GM18868 (cell line): ENCODE measurements around the gene SH2D4B.
A peak's percentile ranks its signal among the peaks of the same experiment; 100 is the strongest.

Source experiments
- ATAC-seq: cut with Tn5 transposase; IDR thresholded peaks from one replicate; pipeline ENCODE4 v1.9.1; 2021; ENCODE audit warnings: mild to moderate bottlenecking, moderate library complexity; ENCODE audit not compliant: unreplicated experiment

SH2D4B gene

DNA sequence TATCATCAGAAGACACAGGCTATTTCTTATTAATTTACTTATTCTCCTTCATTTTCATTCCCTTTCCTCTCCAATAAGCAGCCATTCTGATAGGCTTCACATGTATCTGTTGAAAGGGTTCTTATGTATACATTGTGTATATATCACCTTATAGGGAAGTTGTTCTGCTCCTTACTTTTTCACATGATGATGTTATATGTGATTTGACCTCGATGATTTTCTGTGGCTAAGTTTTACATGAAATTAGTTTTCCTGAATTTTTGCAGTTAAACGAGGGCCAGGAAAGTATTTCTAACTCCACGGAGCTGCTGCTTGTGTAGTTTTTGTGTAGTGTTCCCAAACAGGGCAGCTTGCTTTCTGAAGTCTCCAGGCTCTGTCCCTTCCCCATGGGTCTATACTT lies 84.5 kb downstream of the SH2D4B start:
- no peak for ATAC-seq

DNA sequence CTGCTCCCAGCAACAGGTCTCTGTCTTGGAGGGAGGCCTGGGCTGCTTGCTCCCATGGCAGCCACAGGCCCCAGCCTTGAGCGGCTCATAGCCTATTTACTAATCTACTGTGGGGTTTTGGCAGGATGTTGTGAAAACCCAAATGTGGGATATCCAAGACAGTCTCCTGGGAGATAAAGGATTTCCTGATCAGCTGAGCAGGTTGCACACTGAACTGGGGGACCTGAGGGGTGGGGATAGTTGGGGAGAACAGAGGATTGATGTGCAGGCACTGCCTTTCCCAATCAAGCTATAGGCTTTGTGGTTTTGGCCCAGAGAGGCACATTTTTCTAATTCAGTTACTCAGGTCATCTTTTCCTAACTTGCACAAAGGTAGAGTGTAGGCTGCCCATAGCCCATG lies 92.6 kb downstream of the SH2D4B start:
- ATAC-seq, result no peak

DNA sequence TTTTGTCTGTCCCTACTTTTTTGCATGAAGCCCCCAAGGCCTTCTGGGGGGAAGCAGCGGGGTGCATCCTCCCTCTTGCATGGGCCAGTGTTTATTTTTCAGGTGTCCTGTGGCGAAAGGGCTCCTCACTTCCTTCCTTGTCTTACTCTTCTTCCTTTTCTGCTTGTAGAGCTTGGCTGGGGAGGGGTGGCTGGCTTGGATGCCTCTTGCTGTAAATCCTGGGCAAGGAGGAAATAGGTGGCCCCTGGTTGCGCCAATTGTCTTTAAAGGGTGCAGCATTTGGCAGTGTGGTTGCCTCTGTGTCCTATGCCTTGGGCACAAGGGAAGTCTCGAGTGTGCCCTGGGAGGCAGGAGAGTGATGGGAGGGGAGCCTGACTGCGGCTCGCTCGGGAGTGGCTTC lies 95.0 kb downstream of the SH2D4B start:
- no peak for ATAC-seq

DNA sequence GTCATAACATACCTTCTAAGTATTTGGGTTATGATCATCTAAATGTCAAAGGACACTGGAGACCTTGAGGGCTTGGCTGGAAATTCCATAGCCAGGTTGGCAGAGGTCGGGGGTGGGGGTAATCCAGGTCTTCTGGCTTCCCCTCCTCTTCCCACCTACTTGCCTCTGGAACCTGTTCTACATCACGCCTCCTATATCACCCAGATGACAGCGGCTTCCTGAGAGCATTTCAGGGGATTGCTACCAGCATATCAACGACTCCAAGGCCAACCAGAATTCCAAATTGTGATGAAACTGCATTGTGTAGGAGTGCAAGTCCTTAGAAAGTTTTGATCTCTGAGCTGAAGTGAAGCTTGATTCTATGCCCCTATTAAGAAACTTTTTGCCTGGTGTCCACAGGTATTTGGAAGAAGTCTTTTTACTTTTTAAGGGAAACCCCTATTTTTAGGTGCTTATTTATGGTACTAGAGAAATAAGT lies 95.7 kb downstream of the SH2D4B start:
- no peak for ATAC-seq

DNA sequence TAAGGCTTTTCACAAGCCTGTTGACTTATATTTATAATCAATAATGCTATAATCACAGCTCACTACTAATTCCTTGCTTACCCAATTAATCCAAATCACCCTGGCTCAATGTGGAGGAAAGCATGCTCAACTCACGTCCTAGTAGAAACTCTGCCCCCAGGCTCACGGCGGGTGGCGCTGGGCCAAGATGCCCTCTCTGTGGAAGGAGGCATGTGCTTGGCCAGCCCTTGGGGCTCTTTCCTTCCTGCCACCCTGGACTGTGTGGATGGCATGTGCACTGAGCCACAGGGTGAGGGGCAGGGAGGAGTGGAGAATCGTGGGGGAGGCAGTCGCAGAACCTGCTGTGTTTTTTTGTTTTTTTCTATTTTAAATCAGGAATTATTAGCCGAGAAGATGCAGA lies 96.2 kb downstream of the SH2D4B start:
- no peak for ATAC-seq

DNA sequence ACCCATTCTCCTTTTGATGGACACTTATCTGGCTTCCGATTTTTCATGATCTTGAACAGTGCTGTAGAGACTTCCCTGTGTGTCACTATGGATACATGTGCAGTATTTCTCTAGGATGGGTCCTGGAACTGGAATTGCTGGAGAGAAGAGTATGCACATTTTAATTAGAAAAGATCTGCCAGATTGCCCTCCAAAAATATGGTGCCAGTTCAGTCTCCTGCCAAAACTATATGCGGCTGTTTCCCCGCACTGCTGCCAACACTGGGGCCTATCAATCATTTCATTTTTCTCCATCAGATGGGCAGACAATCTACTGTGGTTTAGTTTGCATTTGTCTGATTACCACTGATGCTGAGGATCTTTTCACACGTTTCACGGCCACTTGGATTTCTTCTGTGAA lies 105.0 kb downstream of the SH2D4B start:
- ATAC-seq, result no peak

DNA sequence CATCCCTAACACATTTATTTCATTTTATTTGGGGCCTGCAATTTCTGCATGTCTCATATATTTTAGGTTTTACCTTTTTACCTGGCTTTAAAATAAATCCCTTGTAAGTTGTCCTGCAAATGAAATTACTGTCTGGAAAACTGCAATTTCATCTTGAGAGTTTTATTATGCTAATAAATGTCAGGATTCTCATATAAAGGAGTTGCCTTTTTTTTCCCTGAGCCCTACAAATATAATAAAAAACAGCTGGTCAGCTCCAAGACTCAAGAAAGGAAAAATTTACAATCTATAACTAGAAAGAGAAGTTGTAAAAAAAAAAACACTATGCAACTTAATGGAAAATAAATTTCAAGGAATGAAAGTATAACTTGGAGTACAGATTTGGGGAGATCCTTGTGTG lies 108.7 kb downstream of the SH2D4B start:
- no peak for ATAC-seq

DNA sequence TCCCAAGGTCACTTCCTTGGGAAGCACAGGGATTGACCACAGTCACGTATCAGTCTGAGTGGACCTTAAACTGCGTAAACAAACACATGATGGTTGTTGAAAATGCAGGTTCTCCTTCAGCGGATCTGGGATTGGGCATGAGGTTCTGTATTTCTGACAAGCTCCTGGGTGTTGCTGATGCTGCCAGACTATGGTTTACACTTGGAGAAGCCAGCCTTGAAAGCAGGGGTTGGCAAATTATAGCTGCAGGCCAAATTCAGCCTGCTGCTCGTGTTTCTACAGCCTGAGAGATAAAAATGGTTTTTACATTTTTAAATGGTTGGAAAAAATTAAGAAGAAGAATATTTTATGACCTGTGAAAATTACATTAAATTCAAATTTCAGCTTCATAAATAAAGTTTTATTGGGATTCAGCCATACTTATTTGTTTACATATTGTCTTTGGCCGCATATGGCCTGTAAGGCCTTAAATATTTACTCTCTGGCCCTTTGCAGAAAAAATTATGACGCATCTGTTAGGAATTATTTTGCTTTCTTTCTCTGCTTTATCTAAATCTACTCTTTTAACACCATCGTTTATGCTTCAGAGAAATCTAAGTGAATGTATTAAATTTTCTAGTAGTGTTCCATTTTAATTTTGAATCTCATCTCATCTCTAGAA lies 109.6 kb downstream of the SH2D4B start:
- no peak for ATAC-seq

DNA sequence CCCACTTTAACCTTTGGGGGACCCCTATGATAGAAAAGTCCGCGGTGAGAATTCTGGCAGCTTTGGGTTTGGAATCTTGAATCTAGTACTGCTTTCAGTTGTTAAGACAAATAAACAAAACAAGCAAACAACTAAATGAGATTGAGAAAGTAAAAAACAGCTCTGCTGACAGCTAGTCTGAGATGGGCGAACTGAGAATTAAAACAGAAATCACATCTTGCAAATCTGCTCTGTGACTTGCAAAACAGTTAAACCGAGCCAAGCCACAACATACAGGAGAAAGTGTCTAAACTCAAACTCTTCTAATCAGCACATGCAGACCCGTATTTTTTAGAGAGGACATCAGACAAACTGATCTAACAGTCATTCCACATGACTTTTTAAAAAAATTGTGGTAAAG lies 110.4 kb downstream of the SH2D4B start:
- no peak for ATAC-seq

DNA sequence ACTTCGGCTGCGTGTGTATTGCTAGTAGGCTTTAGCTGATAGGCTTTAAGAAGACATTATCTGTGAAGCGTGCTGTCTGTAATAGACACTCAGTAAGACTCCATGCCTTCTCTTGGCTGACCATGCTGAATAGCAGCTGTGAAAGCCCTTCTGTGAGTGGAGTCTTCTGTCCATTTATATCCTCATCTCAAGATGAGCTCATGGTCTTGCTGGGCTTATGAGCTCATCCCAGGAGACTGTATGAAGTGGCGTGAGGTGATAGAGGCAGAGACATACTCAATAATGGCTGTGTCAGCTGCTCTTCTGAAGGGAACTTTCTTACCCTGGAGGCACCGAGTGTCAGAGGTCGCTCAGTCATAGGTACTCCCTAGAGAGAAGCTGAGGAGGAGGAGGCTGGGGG lies 111.5 kb downstream of the SH2D4B start:
- no peak for ATAC-seq

DNA sequence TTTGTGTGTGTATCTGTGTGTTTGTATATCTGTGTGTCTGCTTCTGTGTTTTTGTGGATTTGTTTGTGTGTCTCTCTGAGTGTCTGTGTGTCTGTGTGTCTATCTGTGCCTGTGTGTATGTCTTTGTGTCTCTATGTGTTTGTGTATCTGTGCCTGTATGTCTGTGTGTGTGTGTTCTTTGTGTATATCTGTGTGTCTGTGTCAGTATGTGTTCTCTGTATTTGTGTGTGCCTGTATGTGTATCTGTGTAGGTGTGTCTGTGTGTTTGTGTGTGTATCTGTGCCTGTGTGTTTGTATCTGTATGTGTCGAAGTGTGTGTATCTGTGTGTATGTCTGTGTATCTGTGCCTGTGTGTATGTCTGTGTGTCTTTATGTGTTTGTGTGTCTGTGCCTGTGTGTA lies 118.2 kb downstream of the SH2D4B start:
- no peak for ATAC-seq

DNA sequence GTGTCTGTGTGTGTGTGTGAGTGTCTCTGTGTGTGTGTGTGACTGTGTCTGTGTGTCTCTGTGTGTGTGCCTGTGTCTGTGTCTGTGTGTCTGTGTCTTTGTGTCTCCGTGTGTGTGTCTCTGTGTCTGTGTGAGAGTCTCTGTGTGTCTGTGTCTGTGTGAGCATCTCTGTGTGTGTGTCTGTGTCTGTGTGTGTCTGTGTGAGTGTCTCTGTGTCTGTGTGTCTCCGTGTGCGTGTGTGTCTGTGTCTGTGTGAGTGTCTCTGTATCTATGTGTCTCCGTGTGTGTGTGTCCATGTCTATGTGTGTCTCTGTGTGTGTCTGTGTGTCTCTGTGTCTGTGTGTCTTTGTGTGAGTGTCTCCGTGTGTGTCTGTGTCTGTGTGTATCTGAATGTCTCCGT lies 120.4 kb downstream of the SH2D4B start:
- no peak for ATAC-seq

DNA sequence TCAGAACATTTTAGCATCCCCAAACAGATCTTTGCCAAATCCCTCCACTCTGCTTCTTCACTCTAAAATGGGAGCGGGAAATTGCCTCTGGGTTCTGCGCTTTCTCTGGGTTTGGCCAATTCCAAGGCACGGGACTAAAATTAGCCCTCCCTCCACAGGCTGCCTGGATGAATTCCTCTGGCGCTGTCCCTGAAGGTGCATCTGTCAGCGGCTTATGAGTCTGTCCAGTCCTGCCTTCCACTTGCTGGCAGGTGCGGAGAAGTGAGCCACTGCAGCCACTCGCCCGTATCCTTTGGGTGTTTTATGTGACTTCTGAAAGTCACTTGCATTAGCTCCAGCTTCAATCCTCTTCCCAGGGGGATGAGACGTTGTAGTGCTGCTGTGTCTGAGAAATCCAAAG lies 121.6 kb downstream of the SH2D4B start:
- ATAC-seq, result no peak

DNA sequence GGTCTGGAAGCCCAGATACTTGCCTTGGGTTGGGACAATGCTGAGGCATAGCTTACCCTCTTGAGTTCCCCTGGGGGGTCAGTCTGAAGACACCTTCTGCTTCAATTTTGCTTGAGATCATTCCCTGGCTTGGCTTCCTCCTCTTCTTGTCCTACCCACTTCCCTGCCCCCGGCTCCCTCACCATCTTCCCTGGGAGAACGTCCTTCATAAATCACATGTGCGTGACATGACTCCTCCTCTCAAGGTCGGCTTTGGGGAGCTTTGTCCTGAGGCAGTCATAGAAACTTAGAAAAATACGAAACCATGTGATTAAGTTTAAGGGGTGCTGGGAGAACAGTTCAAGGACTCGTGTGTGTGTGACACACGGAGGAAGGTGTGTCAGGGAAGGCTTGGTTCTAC lies 122.6 kb downstream of the SH2D4B start:
- ATAC-seq, result no peak

DNA sequence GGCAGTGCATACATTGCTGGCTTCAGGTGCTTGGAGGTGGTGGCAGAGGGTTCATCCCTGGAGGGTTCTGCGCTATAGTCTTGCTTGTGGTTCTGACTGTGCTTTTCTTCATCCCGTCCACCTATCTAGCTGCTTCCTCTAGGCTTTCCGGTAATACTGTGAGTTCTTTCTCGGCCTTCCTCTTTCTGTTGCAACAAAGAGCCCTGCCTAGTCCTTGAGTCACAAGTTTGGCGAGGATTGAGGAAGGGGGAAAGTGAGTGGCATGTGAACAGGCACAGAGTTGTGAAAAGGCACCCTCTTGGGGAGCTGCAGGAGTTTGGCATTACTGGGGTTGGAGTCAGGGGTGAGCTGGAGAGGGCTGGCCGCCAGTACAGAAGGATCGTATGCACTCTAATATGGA lies 123.0 kb downstream of the SH2D4B start:
- no peak for ATAC-seq

DNA sequence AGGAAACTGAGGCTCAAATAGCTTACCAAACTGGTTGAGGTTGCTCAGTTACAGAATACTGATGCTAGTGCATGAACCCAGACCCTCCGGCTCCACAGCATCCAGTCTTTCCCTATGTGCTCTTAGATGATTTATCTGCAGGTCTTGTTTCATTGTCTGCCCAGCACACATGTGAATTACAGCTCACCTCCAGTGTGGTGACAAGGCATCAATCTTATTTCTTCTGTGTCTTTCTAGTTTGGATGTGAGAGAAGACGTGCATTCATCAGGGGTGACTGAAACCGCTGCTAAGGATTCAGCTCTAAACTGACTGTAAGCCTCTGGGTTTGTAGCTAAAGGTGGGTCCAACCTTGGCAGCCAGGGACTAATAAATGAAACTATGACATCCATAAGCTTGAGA lies 123.8 kb downstream of the SH2D4B start:
- ATAC-seq, result no peak

DNA sequence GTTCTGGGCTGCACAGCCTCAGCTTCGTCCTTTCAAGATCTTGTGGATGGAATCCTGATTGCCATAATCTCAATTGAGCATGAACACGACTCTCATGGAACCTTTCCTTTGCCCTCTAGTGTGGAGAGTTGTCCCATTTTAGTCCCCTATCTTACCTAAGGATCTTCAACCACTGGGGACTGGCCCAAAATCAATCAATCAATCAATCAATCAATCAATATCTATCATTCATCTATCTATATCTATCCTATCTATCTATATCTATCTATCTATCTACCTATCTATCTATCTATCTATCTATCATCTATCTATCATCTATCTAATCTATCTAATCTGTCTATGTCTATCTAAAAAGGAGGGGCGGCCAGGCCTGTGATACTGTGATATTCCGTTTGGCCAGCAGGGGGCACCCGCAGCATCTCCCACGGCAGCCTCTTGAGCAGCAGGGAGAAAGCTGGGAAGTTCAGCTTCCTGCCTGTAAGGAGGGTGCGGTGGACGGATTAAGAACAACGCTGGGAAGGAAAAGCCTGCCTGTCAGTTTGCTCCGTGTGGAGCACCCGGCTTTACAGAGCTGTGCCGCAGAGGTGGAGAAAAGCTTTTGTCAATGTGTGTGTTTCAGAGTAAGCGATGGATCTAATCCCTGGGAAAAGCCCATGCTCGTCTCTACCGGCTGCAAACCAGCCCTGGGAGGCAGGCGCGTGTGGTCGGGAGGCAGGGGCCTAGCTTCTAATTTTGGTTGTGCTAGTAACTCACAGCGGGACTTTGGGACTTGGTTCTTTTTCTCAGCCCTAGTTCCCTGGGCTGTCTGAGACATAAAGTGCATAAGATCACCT lies 124.9 kb downstream of the SH2D4B start:
- peak; percentile 71 for ATAC-seq

DNA sequence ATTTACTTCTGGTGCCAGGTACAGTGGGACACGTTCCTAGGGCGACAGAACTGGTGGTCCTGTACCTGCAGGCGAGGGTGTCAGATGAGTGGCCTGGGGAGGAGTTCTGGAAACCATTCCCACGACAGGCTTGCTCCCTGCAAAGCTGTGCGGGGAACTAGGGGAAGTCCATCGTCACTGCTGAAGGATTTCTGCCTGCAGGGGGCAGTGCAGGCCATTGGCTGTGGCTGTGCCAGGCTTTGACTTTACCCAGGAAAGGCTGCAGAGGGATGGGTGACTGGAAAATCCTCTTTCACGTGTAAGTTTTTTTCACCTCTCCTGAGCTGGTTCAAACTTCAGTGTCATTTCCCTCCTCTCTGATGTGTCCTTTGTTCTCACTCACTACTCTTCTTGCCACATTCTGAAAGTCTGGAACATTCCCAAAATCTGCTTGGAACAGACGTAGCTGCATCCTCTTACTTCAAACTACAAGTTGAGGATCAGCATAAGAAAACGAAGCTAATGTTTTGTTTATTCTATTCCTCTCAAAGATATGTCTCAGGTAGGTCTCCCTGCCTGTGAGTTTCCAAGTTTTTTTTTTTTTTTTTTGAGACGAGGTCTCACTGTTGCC lies 126.5 kb downstream of the SH2D4B start:
- peak; percentile 65 for ATAC-seq

DNA sequence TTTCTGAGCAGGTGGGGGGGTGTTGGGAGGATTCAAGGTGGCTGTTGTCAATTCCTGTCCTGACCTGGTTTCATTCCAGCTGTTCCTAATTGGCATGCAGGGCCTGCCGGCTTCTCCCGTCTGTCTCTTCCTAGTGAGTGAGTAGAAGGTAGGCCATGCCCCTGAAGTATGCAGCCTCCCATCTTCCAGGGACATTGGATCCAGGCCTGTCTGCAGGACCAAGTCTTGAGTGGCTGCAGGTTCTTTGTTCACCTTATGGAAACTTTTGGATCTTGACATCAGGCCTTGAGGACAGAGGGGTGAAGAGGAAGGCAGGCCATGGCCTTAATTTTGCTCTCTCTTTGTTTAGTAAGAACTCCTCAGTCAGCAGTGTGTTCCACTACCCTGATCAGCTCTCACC lies 131.8 kb downstream of the SH2D4B start:
- ATAC-seq, result no peak

DNA sequence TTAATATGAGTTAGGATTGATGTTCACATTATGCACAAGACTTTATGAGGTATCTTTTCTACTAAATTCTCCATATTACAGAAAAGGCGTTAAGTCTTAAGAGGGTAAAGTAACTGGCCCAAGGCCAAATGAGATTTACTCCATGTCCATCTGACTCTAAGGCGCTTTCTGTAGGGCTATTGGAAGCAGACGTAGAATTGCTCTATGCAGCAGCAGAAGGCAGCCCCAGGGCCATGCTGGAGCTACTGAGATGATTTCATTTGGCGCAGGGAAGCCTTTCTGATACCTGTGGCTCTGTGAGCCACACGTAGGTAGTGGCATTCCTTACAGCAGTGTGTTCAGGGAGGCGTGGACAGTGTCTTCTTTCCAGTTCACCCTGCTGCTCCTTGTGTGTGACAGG lies 133.1 kb downstream of the SH2D4B start:
- no peak for ATAC-seq

DNA sequence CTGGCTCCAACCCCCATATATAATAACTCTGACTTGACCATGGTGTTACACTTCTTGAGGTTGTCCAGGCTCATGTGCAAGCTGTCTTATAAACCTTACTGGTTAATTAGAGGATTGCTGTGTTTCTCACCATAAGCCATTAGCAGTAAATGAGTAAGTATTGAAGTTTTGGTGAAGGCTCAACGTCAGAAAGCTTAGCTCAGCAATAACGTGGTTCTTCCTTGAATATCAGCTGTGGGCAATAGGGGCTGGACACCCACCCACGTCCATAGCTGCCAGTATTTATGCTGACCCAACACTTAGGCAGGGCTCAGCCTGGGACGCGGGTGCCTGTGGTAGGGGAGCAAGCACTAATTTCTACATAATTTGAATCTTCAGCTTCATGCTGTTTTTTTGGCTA lies 134.1 kb downstream of the SH2D4B start:
- ATAC-seq, result no peak

DNA sequence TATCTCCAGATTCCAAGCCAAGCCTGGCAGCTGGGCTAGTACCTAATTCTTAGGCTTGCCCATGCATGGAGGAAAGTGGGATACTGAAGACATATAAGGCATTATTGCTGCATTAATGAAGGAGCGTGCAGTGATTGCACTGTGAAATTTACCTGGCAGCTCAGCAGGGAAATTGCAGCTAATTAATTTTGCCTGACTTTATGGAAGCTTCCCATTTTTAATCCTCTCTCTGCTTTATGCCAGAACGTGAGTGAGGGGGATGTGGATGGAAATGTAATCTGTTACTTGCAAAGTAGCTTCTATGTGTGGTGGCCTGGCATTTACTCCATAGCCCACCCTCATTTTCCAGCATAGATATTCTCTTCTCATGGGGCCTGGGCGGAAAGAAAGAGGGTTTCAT lies 134.9 kb downstream of the SH2D4B start:
- ATAC-seq, result no peak
